ENCODE results near the gene VSTM2L. TPM values are rescaled to one million over a fixed set of nuclear protein-coding genes. Genes with fewer than 3 reads are reported as not detected.

Gene VSTM2L
- total RNA-seq, 1 donor from 2014 or later, result 15.9 TPM

GRCh38 chr20:37941992-37942391 is 39.1 kb downstream of the VSTM2L start:
- H3K27me3 Mint-ChIP-seq (ENCODE audit: unreplicated experiment), result peaks cover 11% of the 10 kb centered on the region
- peaks cover 2% of the 10 kb centered on the region for H3K4me1 Mint-ChIP-seq (ENCODE audit: low read depth, unreplicated experiment)
- DNase-seq, result no peak
- H3K4me3 Mint-ChIP-seq (ENCODE audit: unreplicated experiment), result no peak overlapping the region
- H3K27ac Mint-ChIP-seq (ENCODE audit: unreplicated experiment), result no peak overlapping the region
- H3K9me3 Mint-ChIP-seq (ENCODE audit: unreplicated experiment), result peaks cover 3% of the 10 kb centered on the region
- TF ChIP-seq CTCF (IDR thresholded peaks at IDR 0.05; ENCODE audit: partially characterized antibody, unreplicated experiment), result no peak
- peaks cover 5% of the 10 kb centered on the region for H3K36me3 Mint-ChIP-seq (ENCODE audit: unreplicated experiment)

GRCh38 chr20:37943033-37943432 is 40.1 kb downstream of the VSTM2L start:
- Mint-ChIP-seq H3K4me1 (ENCODE audit: low read depth, unreplicated experiment) (peaks cover 2% of the 10 kb centered on the region), H3K27me3 (ENCODE audit: unreplicated experiment) (peaks cover 13% of the 10 kb centered on the region), H3K27ac (ENCODE audit: unreplicated experiment) (no peak overlapping the region), H3K9me3 (ENCODE audit: unreplicated experiment) (peaks cover 3% of the 10 kb centered on the region), H3K36me3 (ENCODE audit: unreplicated experiment) (peaks cover 10% of the 10 kb centered on the region), H3K4me3 (ENCODE audit: unreplicated experiment) (no peak overlapping the region)
- no peak for TF ChIP-seq CTCF (IDR thresholded peaks at IDR 0.05; ENCODE audit: partially characterized antibody, unreplicated experiment)
- no peak for DNase-seq

- no peak for DNase-seq
Measured at GRCh38 chr20:37943501-37944455, 40.9 kb downstream of the VSTM2L start.

GRCh38 chr20:37944456-37944981 is 41.6 kb downstream of the VSTM2L start:
- Mint-ChIP-seq H3K36me3 (ENCODE audit: unreplicated experiment) (peaks cover 19% of the 10 kb centered on the region), H3K4me1 (ENCODE audit: low read depth, unreplicated experiment) (peaks cover 2% of the 10 kb centered on the region), H3K4me3 (ENCODE audit: unreplicated experiment) (no peak overlapping the region), H3K27me3 (ENCODE audit: unreplicated experiment) (peaks cover 13% of the 10 kb centered on the region), H3K27ac (ENCODE audit: unreplicated experiment) (no peak overlapping the region), H3K9me3 (ENCODE audit: unreplicated experiment) (peaks cover 5% of the 10 kb centered on the region)
- no peak for TF ChIP-seq CTCF (IDR thresholded peaks at IDR 0.05; ENCODE audit: partially characterized antibody, unreplicated experiment)
- no peak for DNase-seq

More at GRCh38 chr20:37943501-37944455, 40.9 kb downstream of the VSTM2L start:
- Mint-ChIP-seq H3K4me3 (ENCODE audit: unreplicated experiment) (no peak overlapping the region), H3K36me3 (ENCODE audit: unreplicated experiment) (peaks cover 17% of the 10 kb centered on the region), H3K4me1 (ENCODE audit: low read depth, unreplicated experiment) (peaks cover 2% of the 10 kb centered on the region), H3K27me3 (ENCODE audit: unreplicated experiment) (peaks cover 14% of the 10 kb centered on the region), H3K27ac (ENCODE audit: unreplicated experiment) (no peak overlapping the region), H3K9me3 (ENCODE audit: unreplicated experiment) (peaks cover 5% of the 10 kb centered on the region)
- no peak for TF ChIP-seq CTCF (IDR thresholded peaks at IDR 0.05; ENCODE audit: partially characterized antibody, unreplicated experiment)

- H3K4me1 Mint-ChIP-seq (ENCODE audit: low read depth, unreplicated experiment), result no peaks in the 10 kb centered on the region
- peaks cover 4% of the 10 kb centered on the region for H3K9me3 Mint-ChIP-seq (ENCODE audit: unreplicated experiment)
- H3K27ac Mint-ChIP-seq (ENCODE audit: unreplicated experiment), result no peak overlapping the region
- no peak overlapping the region for H3K4me3 Mint-ChIP-seq (ENCODE audit: unreplicated experiment)
- peaks cover 11% of the 10 kb centered on the region for H3K27me3 Mint-ChIP-seq (ENCODE audit: unreplicated experiment)
- no peak for TF ChIP-seq CTCF (IDR thresholded peaks at IDR 0.05; ENCODE audit: partially characterized antibody, unreplicated experiment)
- no peak for DNase-seq
- H3K36me3 Mint-ChIP-seq (ENCODE audit: unreplicated experiment), result peaks cover 19% of the 10 kb centered on the region
Measured at GRCh38 chr20:37945091-37945547, 42.2 kb downstream of the VSTM2L start.

Data from glutamatergic neuron (in vitro differentiated cells).